Activated T-cell treated with anti-CD3 and anti-CD28 coated beads for 1 hour (primary cell): ENCODE measurements around the gene PMEPA1.
A peak's percentile ranks its signal among the peaks of the same experiment; 100 is the strongest.

Experiments used
- DNase-seq: peaks from one replicate; pipeline ENCODE4 v3.0.0-alpha.2; 2020; ENCODE audit warnings: low read depth

PMEPA1 gene

GRCh38 chr20:57622579-57623381, 87.0 kb downstream of the PMEPA1 start:
- DNase-seq = peak; percentile 67

GRCh38 chr20:57622201-57622570, 87.6 kb downstream of the PMEPA1 start:
- no peak for DNase-seq

- no peak for DNase-seq
Observed at GRCh38 chr20:57621421-57622200, 88.2 kb downstream of the PMEPA1 start.

GRCh38 chr20:57620999-57621398, 88.8 kb downstream of the PMEPA1 start:
- no peak for DNase-seq

- DNase-seq = peak; percentile 27
Observed at GRCh38 chr20:57620274-57620990, 89.4 kb downstream of the PMEPA1 start, which contains the start of gene ZBP1. Gene ZBP1, minus strand, starts transcription at chr20:57620426. Its CDS starts 131 bp downstream, at chr20:57620295.

GRCh38 chr20:57619051-57619831, 90.6 kb downstream of the PMEPA1 start:
- DNase-seq = peak; percentile 38

GRCh38 chr20:57618764-57619050, 91.1 kb downstream of the PMEPA1 start:
- no peak for DNase-seq

GRCh38 chr20:57618091-57618763, 91.6 kb downstream of the PMEPA1 start:
- no peak for DNase-seq

- no peak for DNase-seq
Observed at GRCh38 chr20:57617079-57617795, 92.6 kb downstream of the PMEPA1 start.

- DNase-seq = no peak
Observed at GRCh38 chr20:57616143-57616951, 93.5 kb downstream of the PMEPA1 start.

GRCh38 chr20:57615445-57615811, 94.4 kb downstream of the PMEPA1 start:
- no peak for DNase-seq

GRCh38 chr20:57614490-57615444, 95.0 kb downstream of the PMEPA1 start:
- DNase-seq = no peak

GRCh38 chr20:57613481-57613921, 96.3 kb downstream of the PMEPA1 start:
- DNase-seq = no peak

GRCh38 chr20:57612916-57613315, 96.9 kb downstream of the PMEPA1 start:
- DNase-seq = no peak

GRCh38 chr20:57612436-57612835, 97.4 kb downstream of the PMEPA1 start:
- DNase-seq = no peak

- DNase-seq = no peak
Observed at GRCh38 chr20:57611586-57612311, 98.1 kb downstream of the PMEPA1 start.

- no peak for DNase-seq
Observed at GRCh38 chr20:57610261-57610952, 99.4 kb downstream of the PMEPA1 start.

GRCh38 chr20:57609842-57610167, 100.0 kb downstream of the PMEPA1 start:
- no peak for DNase-seq
